22Rv1 (cell line): ENCODE measurements around the gene NAV2.

ENCODE experiments used
- CTCF ChIP-seq: fragments of 450-650 bp; IDR thresholded peaks from 2 replicates; pipeline ENCODE4 v1.5.1; 2017; ENCODE audit warnings: mild to moderate bottlenecking
- ZFX ChIP-seq: fragments of 450-650 bp; IDR thresholded peaks from 2 replicates; pipeline ENCODE4 v1.6.1; 2017; ENCODE audit warnings: antibody characterized with exemption, borderline replicate concordance

DNA sequence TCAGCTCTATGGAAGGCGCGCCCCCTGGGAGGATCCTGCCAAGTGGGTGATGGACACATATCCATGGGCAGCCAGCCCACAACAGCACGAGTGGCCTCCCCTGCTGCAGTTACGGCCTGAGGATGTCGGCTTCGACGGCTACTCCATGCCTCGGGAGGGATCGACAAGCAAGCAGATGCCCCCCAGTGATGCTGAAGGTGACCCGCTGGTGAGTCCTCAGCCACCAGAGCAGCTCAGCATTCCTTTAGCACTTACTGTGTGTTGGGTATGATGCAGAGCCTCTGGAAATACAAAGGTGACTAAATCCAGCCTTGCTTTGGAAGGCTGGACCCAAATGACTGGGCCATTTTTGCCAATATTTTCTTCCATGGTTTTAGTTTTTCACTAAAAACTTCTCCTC is 402.0 kb downstream of the NAV2 start:
- TF ChIP-seq CTCF (no peak), ZFX (no peak)
